Caco-2 (cell line): Measurements from ENCODE around the gene FER. TPM values are rescaled to one million over a fixed set of nuclear protein-coding genes. Genes with fewer than 3 reads are reported as not detected.

ENCODE experiments used
- BruUV-seq: library from RNA; stranded (reverse); fragments of 400-500 nt; replicated peaks from 2 replicates; lab custom pipeline; 2021; lab: Mats Ljungman, UMichigan
- CTCF ChIA-PET: fragments of 300-600 bp; sonication (Branson Sonifier 250); formaldehyde crosslinking; loops from one replicate; lab custom pipeline; 2022; ENCODE audit warnings: antibody characterized with exemption; lab: Charles Lee
- POLR2A ChIA-PET: fragments of 300-600 bp; sonication (Branson Sonifier 250); formaldehyde crosslinking; loops from one replicate; lab custom pipeline; 2022; ENCODE audit warnings: antibody characterized with exemption; lab: Charles Lee
- DNase-seq, 2 experiments: peaks; one replicate each; pipeline versions ENCODE4 v3.0.0 to v3.0.0-alpha.2; 2020 to 2022
- H3K27me3 ChIP-seq: replicated peaks from 2 replicates; pipeline ENCODE4 v1.6.0; 2011; ENCODE audit warnings: low read length; ENCODE audit not compliant: control insufficient read depth, insufficient read depth
- H3K36me3 ChIP-seq: 2 replicates; pipeline ENCODE4 v1.5.1; 2011; ENCODE audit warnings: low read length; ENCODE audit not compliant: control insufficient read depth, insufficient read depth
- H3K4me1 ChIP-seq: fragments of 250-450 bp; sonication (Bioruptor Pico); 2 replicates; pipeline ENCODE4 v1.5.1; 2020; ENCODE audit warnings: mild to moderate bottlenecking
- H3K4me3 ChIP-seq: 2 replicates; pipeline ENCODE4 v1.5.1; 2011; ENCODE audit warnings: low read depth, mild to moderate bottlenecking, control low read depth, low read length
- H3K9me3 ChIP-seq: fragments of 250-450 bp; sonication (Bioruptor Pico); 2 replicates; pipeline ENCODE4 v1.5.1; 2020; ENCODE audit warnings: mild to moderate bottlenecking, moderate library complexity
- H3K27ac Mint-ChIP-seq: one replicate; pipeline ENCODE4 v1.8.0; 2022; ENCODE audit warnings: mixed read lengths; ENCODE audit not compliant: unreplicated experiment
- H3K27me3 Mint-ChIP-seq: one replicate; pipeline ENCODE4 v1.8.0; 2022; ENCODE audit warnings: mixed read lengths; ENCODE audit not compliant: insufficient read depth, unreplicated experiment
- H3K36me3 Mint-ChIP-seq: one replicate; pipeline ENCODE4 v1.8.0; 2022; ENCODE audit warnings: mild to moderate bottlenecking, mixed read lengths; ENCODE audit not compliant: insufficient read depth, unreplicated experiment
- H3K4me1 Mint-ChIP-seq: one replicate; pipeline ENCODE4 v1.8.0; 2022; ENCODE audit warnings: low read depth, mixed read lengths; ENCODE audit not compliant: unreplicated experiment
- H3K4me3 Mint-ChIP-seq: one replicate; pipeline ENCODE4 v1.8.0; 2022; ENCODE audit warnings: mild to moderate bottlenecking, moderate library complexity, mixed read lengths; ENCODE audit not compliant: unreplicated experiment
- H3K9me3 Mint-ChIP-seq: one replicate; pipeline ENCODE4 v1.8.0; 2022; ENCODE audit warnings: mixed read lengths; ENCODE audit not compliant: unreplicated experiment
- intact Hi-C: fragments of 100-400 bp; cut with micrococcal nuclease; formaldehyde crosslinking; loops from one replicate; pipeline ENCODE4 v1.10.0; 2022; ENCODE audit not compliant: unreplicated experiment
- total RNA-seq: library from RNA; stranded (reverse); gene quantifications from 2 replicates; pipeline ENCODE4 v1.2.3, GENCODE V29; 2022
- TF ChIP-seq, protein P1 (sequence below), 2 experiments: fragments of 200-600 bp in 1 of 2; IDR thresholded peaks; 1 replicate in 1 of 2; 2 replicates in 1 of 2; pipeline versions ENCODE4 v1.5.1 to v1.8.0; 2011 to 2022; ENCODE audit warnings: antibody characterized with exemption in 1 of 2, control low read depth in 1 of 2, inconsistent platforms in 1 of 2, low read depth in 1 of 2, low read length in 1 of 2, mild to moderate bottlenecking in 1 of 2, moderate library complexity in 1 of 2; ENCODE audit not compliant: insufficient read depth in 1 of 2, severe bottlenecking in 1 of 2, unreplicated experiment in 1 of 2

The FER gene
- total RNA-seq, 1 experiment from 2014 or later = 43.1 TPM

DNA sequence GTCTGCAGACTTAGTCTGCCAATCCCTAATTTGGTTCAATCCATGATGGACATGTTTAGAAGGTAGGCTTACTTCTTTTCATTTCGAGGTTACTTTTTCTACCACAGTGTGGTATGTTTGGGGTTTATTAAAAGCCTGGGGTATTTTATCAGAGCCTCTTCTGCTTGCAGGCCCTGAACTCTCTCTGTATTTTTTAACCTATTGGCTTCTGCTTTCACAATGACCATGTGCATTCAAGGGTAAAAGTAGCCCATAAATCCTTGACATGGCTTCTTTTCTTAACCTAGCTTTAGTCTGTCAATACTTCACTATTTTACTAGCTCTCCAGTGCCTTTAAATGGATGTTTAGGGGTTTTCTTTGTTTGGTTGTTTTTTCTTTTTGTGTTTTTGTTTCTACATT lies 286.6 kb downstream of the FER start:
- no TSS peak for BruUV-seq
- Histone ChIP-seq H3K4me1 (no peaks in the 10 kb centered on the region), H3K27me3 (no peaks in the 10 kb centered on the region), H3K4me3 (no peak overlapping the region), H3K36me3 (no peaks in the 10 kb centered on the region), H3K9me3 (no peaks in the 10 kb centered on the region)
- Mint-ChIP-seq H3K4me3 (no peak overlapping the region), H3K4me1 (peaks cover 6% of the 10 kb centered on the region), H3K27ac (peak overlapping the region; percentile 24), H3K36me3 (no peaks in the 10 kb centered on the region), H3K9me3 (no peaks in the 10 kb centered on the region), H3K27me3 (no peaks in the 10 kb centered on the region)
- no peak for DNase-seq
- TF ChIP-seq, protein P1, sequence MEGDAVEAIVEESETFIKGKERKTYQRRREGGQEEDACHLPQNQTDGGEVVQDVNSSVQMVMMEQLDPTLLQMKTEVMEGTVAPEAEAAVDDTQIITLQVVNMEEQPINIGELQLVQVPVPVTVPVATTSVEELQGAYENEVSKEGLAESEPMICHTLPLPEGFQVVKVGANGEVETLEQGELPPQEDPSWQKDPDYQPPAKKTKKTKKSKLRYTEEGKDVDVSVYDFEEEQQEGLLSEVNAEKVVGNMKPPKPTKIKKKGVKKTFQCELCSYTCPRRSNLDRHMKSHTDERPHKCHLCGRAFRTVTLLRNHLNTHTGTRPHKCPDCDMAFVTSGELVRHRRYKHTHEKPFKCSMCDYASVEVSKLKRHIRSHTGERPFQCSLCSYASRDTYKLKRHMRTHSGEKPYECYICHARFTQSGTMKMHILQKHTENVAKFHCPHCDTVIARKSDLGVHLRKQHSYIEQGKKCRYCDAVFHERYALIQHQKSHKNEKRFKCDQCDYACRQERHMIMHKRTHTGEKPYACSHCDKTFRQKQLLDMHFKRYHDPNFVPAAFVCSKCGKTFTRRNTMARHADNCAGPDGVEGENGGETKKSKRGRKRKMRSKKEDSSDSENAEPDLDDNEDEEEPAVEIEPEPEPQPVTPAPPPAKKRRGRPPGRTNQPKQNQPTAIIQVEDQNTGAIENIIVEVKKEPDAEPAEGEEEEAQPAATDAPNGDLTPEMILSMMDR (IDR thresholded peaks at IDR 0.05; ENCODE audit: insufficient read depth in 1 of 2, low read depth in 1 of 2, low read length in 1 of 2, severe bottlenecking in 1 of 2, unreplicated experiment in 1 of 2) = no peak
- intact Hi-C loops = no loop called here
- POLR2A ChIA-PET = no interaction called here
- CTCF ChIA-PET = no interaction called here

DNA sequence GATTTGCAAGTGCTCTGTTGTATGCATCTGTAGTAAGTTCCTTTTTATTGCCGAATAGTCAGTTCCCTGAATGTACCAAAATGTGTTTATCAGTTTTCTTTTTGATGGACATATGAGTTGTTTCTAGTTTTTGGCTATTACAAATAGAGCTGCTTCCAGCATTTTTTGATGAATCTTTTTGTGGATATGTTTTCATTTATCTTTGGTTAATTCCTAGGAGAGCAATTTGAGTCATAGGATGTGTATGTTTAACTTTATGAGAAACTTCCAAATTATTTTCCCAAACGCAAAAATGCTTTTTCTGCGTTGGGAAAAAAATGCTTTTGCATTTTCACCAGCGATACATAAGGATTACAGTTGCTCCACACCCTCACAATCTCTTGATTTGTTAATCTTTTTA lies 287.7 kb downstream of the FER start:
- no peak overlapping the region for H3K4me3 ChIP-seq

DNA sequence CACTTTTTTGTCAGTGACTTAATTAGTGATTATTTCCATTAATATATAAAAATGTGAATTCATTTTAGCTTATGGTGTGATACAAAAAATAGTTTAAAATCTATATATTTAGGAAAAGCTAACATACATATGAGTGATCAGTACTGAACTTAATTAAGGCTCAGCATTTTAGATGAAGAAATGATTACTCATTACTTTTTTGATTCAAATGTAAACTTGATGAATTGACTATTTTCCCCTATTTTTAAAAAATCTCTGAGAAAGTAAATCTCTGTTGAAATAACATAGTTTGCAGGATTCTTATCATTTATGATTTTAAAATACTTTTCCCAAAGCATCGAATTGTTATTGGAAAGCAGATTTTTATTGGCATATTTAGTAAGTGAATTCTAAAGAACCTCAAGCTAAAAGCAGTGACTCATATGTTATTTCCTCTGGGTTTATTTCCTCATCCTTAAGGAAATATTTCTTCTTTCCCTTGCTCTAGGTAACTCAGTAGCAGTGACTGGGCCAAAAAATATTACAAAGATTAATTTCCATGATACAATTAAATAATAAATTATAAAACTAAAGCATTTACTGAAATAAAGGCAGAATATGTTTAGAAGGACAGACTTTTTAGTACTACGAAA lies 290.6 kb downstream of the FER start:
- no peaks in the 10 kb centered on the region for H3K36me3 ChIP-seq
- Mint-ChIP-seq H3K4me3 (no peak overlapping the region), H3K36me3 (no peaks in the 10 kb centered on the region), H3K27ac (no peak overlapping the region), H3K4me1 (peaks cover 6% of the 10 kb centered on the region), H3K9me3 (no peaks in the 10 kb centered on the region), H3K27me3 (no peaks in the 10 kb centered on the region)
- no TSS peak for BruUV-seq
- intact Hi-C loops = no loop called here
- ChIA-PET POLR2A (no interaction called here), CTCF (no interaction called here)
- no peaks in the 10 kb centered on the region for H3K27me3 ChIP-seq
- DNase-seq = no peak
- TF ChIP-seq, protein P1 (IDR thresholded peaks at IDR 0.05; ENCODE audit: insufficient read depth in 1 of 2, low read depth in 1 of 2, low read length in 1 of 2, severe bottlenecking in 1 of 2, unreplicated experiment in 1 of 2) = no peak
- no peaks in the 10 kb centered on the region for H3K9me3 ChIP-seq
- H3K4me1 ChIP-seq = no peaks in the 10 kb centered on the region
- no peak overlapping the region for H3K4me3 ChIP-seq

More for the DNA sequence above, 287.7 kb downstream of the FER start:
- no peaks in the 10 kb centered on the region for H3K9me3 Mint-ChIP-seq
- H3K27me3 Mint-ChIP-seq = no peaks in the 10 kb centered on the region
- no peaks in the 10 kb centered on the region for H3K4me1 ChIP-seq
- ChIA-PET POLR2A (no interaction called here), CTCF (no interaction called here)
- H3K36me3 ChIP-seq = no peaks in the 10 kb centered on the region
- peaks cover 6% of the 10 kb centered on the region for H3K4me1 Mint-ChIP-seq
- DNase-seq = no peak
- no peaks in the 10 kb centered on the region for H3K36me3 Mint-ChIP-seq
- no peak overlapping the region for H3K27ac Mint-ChIP-seq
- intact Hi-C loops = no loop called here
- no peaks in the 10 kb centered on the region for H3K9me3 ChIP-seq
- no peaks in the 10 kb centered on the region for H3K27me3 ChIP-seq
- H3K4me3 Mint-ChIP-seq = no peak overlapping the region
- BruUV-seq = no TSS peak
- TF ChIP-seq, protein P1 (IDR thresholded peaks at IDR 0.05; ENCODE audit: insufficient read depth in 1 of 2, low read depth in 1 of 2, low read length in 1 of 2, severe bottlenecking in 1 of 2, unreplicated experiment in 1 of 2) = no peak
